A549 (cell line): ENCODE results near the gene LIMK2. TPM values are rescaled to one million over a fixed set of nuclear protein-coding genes. Genes with fewer than 3 reads are reported as not detected.
A peak's percentile ranks its signal among the peaks of the same experiment; 100 is the strongest.
"Not testable (repeated sequence)": the region's sequence is repeated elsewhere in the genome, so short reads cannot be mapped to it uniquely, and the experiment has no call there.

Source experiments
- ATAC-seq, 2 experiments: fragments of 200-7000 bp in 1 of 2; fragments of >200 bp in 1 of 2; cut with Nextera tagmentation in 1 of 2; cut with Tn5 transposase in 1 of 2; 3 replicates each; pipeline versions ENCODE4 v1.8.0 to v1.9.1; 2018 to 2020; ENCODE audit warnings: mild to moderate bottlenecking in 1 of 2, moderate library complexity in 1 of 2
- CTCF ChIA-PET: fragments of 300-600 bp; sonication (Branson Sonifier 250); formaldehyde crosslinking; extraction: SDS; loops from one replicate; lab custom pipeline; 2021; ENCODE audit warnings: antibody characterized with exemption, inconsistent platforms; lab: Yijun Ruan, JAX
- POLR2A ChIA-PET: fragments of 350-600 bp; formaldehyde crosslinking; extraction: SDS; loops from one replicate; lab custom pipeline; 2021; ENCODE audit warnings: antibody characterized with exemption, inconsistent platforms; lab: Yijun Ruan, JAX
- DNase-seq, 2 experiments: peaks; one replicate each; pipeline versions ENCODE4 v3.0.0 to v3.0.0-alpha.2; 2011 to 2016; ENCODE audit warnings: low read depth in 1 of 2, low spot score in 1 of 2
- FAIRE-seq: peaks from 2 replicates; lab custom pipeline; 2011; peaks lifted over from hg19 to GRCh38; lab: Jason Lieb, UNC
- H3K27ac ChIP-seq, 2 experiments: fragments of >200 bp; sonication (Bioruptor Twin); formaldehyde crosslinking; 3 replicates each; pipeline ENCODE4 v1.5.1; 2016 to 2017
- H3K4me1 ChIP-seq: fragments of >200 bp; sonication (Bioruptor Twin); formaldehyde crosslinking; 3 replicates; pipeline ENCODE4 v1.6.1; 2016
- H3K4me2 ChIP-seq: fragments of >200 bp; sonication (Bioruptor Twin); formaldehyde crosslinking; 3 replicates; pipeline ENCODE4 v1.6.1; 2016
- H3K4me3 ChIP-seq: fragments of >200 bp; sonication (Bioruptor Twin); formaldehyde crosslinking; 3 replicates; pipeline ENCODE4 v1.5.1; 2016
- H3K9me3 ChIP-seq: fragments of >200 bp; sonication (Bioruptor Twin); formaldehyde crosslinking; 3 replicates; pipeline ENCODE4 v1.6.1; 2016
- CHD4 ChIP-seq: fragments of 200-600 bp; sonication (generic); IDR thresholded peaks from 2 replicates; pipeline ENCODE4 v1.6.1; 2016; ENCODE audit warnings: antibody characterized with exemption, mild to moderate bottlenecking, borderline replicate concordance
- NR3C1 ChIP-seq: fragments of >200 bp; sonication (Bioruptor Twin); formaldehyde crosslinking; IDR thresholded peaks from 3 replicates; pipeline ENCODE4 v1.6.1; 2017
- PHF8 ChIP-seq: fragments of 200-600 bp; sonication (generic); IDR thresholded peaks from 2 replicates; pipeline ENCODE4 v1.6.1; 2016; ENCODE audit warnings: low read depth, mild to moderate bottlenecking, antibody characterized with exemption, moderate library complexity, borderline replicate concordance
- POLR2AphosphoS2 ChIP-seq: conservative IDR thresholded peaks from 2 replicates; pipeline ENCODE4 v1.6.1; 2012; ENCODE audit warnings: low read length, improper control_type of control experiment, inconsistent platforms
- RAD21 ChIP-seq, 2 experiments: fragments of >200 bp in 1 of 2; sonication (Bioruptor Twin) in 1 of 2; formaldehyde crosslinking in 1 of 2; IDR thresholded peaks in 1 of 2; conservative IDR thresholded peaks in 1 of 2; 2 replicates in 1 of 2; 3 replicates in 1 of 2; pipeline ENCODE4 v1.6.1; 2012 to 2018; ENCODE audit warnings: inconsistent platforms in 1 of 2
- REST ChIP-seq: fragments of 200-600 bp; sonication (generic); IDR thresholded peaks from 2 replicates; pipeline ENCODE4 v1.6.1; 2016; ENCODE audit warnings: antibody characterized with exemption, mild to moderate bottlenecking, moderate library complexity
- WGBS: methylation state at CpG from one replicate; pipeline ENCODE4 v1.1.6; 2017; ENCODE audit errors: missing lambda C conversion rate; 5-methylcytosine and 5-hydroxymethylcytosine counted together
- polyA plus RNA-seq, 4 experiments: library from polyadenylated mRNA; depleted of rRNA in 3 of 4; stranded (reverse); fragments of >200 nt; fragmentation: RNase III in 1 of 4; extraction: RNeasy Plus Mini Kit Qiagen cat#74134 plus additional on column Dnase treatment in 1 of 4; gene quantifications; 2 replicates in 3 of 4; 3 replicates in 1 of 4; pipeline ENCODE4 v1.2.3, GENCODE V29; 2011 to 2017
- TF ChIP-seq, protein P1 (sequence below): IDR thresholded peaks from 2 replicates; pipeline ENCODE4 v1.6.1; 2012
- TF ChIP-seq, protein P2 (sequence below): fragments of 250-450 bp; sonication (Bioruptor Pico); IDR thresholded peaks from 2 replicates; pipeline ENCODE4 v1.5.0; 2021; ENCODE audit warnings: mild to moderate bottlenecking, moderate library complexity, borderline replicate concordance

The LIMK2 gene
- polyA plus RNA-seq, 2 of the 4 experiments (the other 2 are of a cell fraction) = 3.1 to 6.9 TPM

GRCh38 chr22:31199187-31199586 lies 12.9 kb upstream of the LIMK2 start:
- no peak; a peak in 1 of 6 replicates for ATAC-seq
- CTCF ChIA-PET = interaction anchor here (0.8 to 1.1 kb wide), 2 partner anchors 13 to 26 kb away, joined by 3 to 4 read pairs; partner anchors contain the start of gene LIMK2
- no peak for DNase-seq
- H3K4me3 ChIP-seq = no peak overlapping the region
- POLR2A ChIA-PET = no interaction called here
- 0 out of 5 replicates have a peak, but pooled peaks of 1 of the 2 experiments have one; percentile 13 for TF ChIP-seq RAD21 (conservative IDR thresholded peaks at IDR 0.05 in 1 of 2, IDR thresholded peaks at IDR 0.05 in 1 of 2)
- TF ChIP-seq, protein P1, sequence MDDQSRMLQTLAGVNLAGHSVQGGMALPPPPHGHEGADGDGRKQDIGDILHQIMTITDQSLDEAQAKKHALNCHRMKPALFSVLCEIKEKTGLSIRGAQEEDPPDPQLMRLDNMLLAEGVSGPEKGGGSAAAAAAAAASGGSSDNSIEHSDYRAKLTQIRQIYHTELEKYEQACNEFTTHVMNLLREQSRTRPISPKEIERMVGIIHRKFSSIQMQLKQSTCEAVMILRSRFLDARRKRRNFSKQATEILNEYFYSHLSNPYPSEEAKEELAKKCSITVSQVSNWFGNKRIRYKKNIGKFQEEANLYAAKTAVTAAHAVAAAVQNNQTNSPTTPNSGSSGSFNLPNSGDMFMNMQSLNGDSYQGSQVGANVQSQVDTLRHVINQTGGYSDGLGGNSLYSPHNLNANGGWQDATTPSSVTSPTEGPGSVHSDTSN = no peak
- no peaks in the 10 kb centered on the region for H3K9me3 ChIP-seq
- 91% methylated on average over 3 of the region's 3 CpGs for WGBS
- no peaks in the 10 kb centered on the region for H3K4me1 ChIP-seq
- FAIRE-seq = no peak
- H3K4me2 ChIP-seq = no peak overlapping the region
- no peak overlapping the region for H3K27ac ChIP-seq

DNA sequence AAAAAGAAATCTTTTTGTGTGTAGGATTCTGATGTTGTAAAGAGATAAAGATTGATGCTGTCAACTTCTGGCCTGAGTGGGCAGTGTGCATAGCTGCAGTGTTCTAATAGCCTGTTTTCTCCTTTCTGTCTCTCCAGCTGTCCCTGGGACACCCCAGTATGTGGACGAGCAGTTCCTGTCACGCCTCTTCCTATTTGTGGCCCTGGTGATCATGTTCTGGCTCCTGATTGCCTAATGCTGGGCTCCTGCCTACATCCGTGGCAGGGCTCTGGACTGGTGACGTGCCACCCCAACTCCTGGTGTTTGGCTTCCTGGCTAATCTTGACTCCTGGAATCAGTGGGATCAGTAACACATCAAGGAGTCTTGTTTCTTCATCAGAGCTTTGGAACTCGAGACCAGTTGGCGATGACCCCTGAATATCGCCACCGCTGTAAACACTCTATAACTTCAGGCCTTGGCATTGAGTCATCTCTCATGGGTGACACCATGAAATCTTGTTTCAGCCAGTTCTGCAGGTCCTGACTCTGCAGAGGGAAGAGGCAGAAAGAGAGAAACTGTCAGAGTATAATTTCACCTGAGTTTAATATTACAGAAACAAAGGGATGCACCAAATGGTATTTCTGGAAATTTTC lies 7.6 kb upstream of the LIMK2 start:
- WGBS = 92% methylated on average over 6 of the region's 8 CpGs
- H3K4me1 ChIP-seq, H3K9me3 ChIP-seq, ATAC-seq, H3K27ac ChIP-seq, DNase-seq, FAIRE-seq, H3K4me3 ChIP-seq, POLR2A ChIA-PET, H3K4me2 ChIP-seq: not testable (repeated sequence)
- CTCF ChIA-PET = interaction anchor here (0.6 to 4.6 kb wide), 3 partner anchors 8 to 74 kb away, joined by 3 to 22 read pairs (median 4); partner anchors contain the start of gene LIMK2

GRCh38 chr22:31205059-31205458 lies 7.0 kb upstream of the LIMK2 start:
- not testable (repeated sequence) for FAIRE-seq, ATAC-seq

DNA sequence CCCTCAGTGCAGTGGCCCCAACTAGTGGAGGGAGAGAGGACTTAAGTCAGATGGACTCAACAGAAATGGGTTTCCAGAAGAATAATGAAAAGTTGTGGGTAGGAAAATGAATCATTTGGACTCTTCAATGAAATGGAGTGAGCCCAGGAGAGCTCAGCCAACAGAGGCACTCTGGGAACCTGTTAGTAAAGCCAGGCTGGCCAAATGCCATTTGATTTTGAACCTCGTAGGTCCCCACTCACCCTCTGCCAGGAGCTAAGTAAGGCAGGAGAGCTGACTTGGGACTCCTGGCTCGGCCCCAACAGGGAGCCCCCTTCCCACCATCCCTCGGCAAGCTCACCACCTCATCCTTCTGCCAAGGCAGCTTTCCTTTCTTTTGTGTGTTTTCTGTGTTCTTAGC lies 5.6 kb upstream of the LIMK2 start:
- CTCF ChIA-PET = interaction anchor here (1.6 to 9.3 kb wide), 3 partner anchors 14 to 66 kb away, joined by 6 to 134 read pairs (median 6); no protein-coding TSS in a partner anchor
- H3K27ac ChIP-seq, POLR2A ChIA-PET: not testable (repeated sequence)

More at GRCh38 chr22:31205059-31205458, 7.0 kb upstream of the LIMK2 start:
- 92% methylated on average over 4 of the region's 4 CpGs for whole genome bisulfite sequencing
- CTCF ChIA-PET, POLR2A ChIA-PET, H3K4me3 ChIP-seq, H3K27ac ChIP-seq, H3K9me3 ChIP-seq, H3K4me1 ChIP-seq, DNase-seq, H3K4me2 ChIP-seq: not testable (repeated sequence)

GRCh38 chr22:31206896-31207687 lies 5.0 kb upstream of the LIMK2 start:
- no peak for FAIRE-seq
- no peak for DNase-seq
- ChIA-PET POLR2A (interaction anchor here (0.7 kb wide), 1 partner anchor 43 kb away, joined by 4 read pairs; no protein-coding TSS in a partner anchor), CTCF (interaction anchor here (0.7 to 9.3 kb wide), 5 partner anchors 14 to 693 kb away, joined by 3 to 134 read pairs (median 6); no protein-coding TSS in a partner anchor)
- Histone ChIP-seq H3K4me2 (no peak overlapping the region), H3K4me3 (no peak overlapping the region), H3K27ac (no peak overlapping the region), H3K4me1 (no peaks in the 10 kb centered on the region), H3K9me3 (no peaks in the 10 kb centered on the region)
- TF ChIP-seq POLR2AphosphoS2 = no peak
- no peak for TF ChIP-seq CHD4
- no peak for TF ChIP-seq NR3C1
- TF ChIP-seq PHF8 = no peak
- TF ChIP-seq, protein P2, sequence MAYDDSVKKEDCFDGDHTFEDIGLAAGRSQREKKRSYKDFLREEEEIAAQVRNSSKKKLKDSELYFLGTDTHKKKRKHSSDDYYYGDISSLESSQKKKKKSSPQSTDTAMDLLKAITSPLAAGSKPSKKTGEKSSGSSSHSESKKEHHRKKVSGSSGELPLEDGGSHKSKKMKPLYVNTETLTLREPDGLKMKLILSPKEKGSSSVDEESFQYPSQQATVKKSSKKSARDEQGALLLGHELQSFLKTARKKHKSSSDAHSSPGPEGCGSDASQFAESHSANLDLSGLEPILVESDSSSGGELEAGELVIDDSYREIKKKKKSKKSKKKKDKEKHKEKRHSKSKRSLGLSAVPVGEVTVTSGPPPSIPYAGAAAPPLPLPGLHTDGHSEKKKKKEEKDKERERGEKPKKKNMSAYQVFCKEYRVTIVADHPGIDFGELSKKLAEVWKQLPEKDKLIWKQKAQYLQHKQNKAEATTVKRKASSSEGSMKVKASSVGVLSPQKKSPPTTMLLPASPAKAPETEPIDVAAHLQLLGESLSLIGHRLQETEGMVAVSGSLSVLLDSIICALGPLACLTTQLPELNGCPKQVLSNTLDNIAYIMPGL = no peak
- TF ChIP-seq REST = no peak
- TF ChIP-seq, protein P1 = no peak
- 80% methylated on average over 8 of the region's 8 CpGs for WGBS
- ATAC-seq = no peak

More for the DNA sequence above, 5.6 kb upstream of the LIMK2 start:
- H3K4me3 ChIP-seq, H3K9me3 ChIP-seq, ATAC-seq, H3K4me2 ChIP-seq, FAIRE-seq, DNase-seq, H3K4me1 ChIP-seq: not testable (repeated sequence)
- 85% methylated on average over 3 of the region's 3 CpGs for WGBS
